NB4 (cell line): Measurements from ENCODE around the gene BNC2.

Source experiments
- POLR2A ChIP-seq: IDR thresholded peaks from 2 replicates; pipeline ENCODE4 v1.6.1; 2011; ENCODE audit warnings: mild to moderate bottlenecking; ENCODE audit not compliant: insufficient read length; ENCODE audit errors: extremely low read depth
- TF ChIP-seq, protein P1 (sequence below): IDR thresholded peaks from one replicate; pipeline ENCODE4 v1.5.1; 2012; ENCODE audit warnings: low read depth, low read length

DNA sequence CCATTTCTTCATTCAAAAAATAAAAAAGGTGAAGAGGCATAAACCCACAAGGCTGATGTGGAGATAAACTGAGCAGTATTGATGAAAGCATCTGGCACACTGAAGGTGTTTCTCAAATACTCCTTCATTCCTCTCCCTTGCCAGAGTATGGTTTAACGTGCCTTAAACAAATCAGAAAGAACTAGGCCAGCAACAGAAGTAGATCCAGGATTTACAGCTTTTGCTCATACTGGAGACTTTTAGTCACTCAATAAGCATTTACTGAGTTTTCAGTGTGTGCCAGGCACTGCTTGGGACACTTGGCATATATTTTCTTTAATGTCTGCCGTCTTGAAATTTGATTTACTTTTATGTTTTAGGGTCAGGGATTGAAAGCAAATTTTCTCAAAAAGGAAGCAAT lies 53.0 kb downstream of the BNC2 start:
- TF ChIP-seq POLR2A, result no peak
- TF ChIP-seq, protein P1, sequence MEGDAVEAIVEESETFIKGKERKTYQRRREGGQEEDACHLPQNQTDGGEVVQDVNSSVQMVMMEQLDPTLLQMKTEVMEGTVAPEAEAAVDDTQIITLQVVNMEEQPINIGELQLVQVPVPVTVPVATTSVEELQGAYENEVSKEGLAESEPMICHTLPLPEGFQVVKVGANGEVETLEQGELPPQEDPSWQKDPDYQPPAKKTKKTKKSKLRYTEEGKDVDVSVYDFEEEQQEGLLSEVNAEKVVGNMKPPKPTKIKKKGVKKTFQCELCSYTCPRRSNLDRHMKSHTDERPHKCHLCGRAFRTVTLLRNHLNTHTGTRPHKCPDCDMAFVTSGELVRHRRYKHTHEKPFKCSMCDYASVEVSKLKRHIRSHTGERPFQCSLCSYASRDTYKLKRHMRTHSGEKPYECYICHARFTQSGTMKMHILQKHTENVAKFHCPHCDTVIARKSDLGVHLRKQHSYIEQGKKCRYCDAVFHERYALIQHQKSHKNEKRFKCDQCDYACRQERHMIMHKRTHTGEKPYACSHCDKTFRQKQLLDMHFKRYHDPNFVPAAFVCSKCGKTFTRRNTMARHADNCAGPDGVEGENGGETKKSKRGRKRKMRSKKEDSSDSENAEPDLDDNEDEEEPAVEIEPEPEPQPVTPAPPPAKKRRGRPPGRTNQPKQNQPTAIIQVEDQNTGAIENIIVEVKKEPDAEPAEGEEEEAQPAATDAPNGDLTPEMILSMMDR, result no peak
